ENCODE results near the gene SYNDIG1L. TPM values are rescaled to one million over a fixed set of nuclear protein-coding genes. Genes with fewer than 3 reads are reported as not detected.

Gene SYNDIG1L
- total and polyA plus RNA-seq, 2 of the 4 experiments (the other 2 are of a cell fraction), result not detected

DNA sequence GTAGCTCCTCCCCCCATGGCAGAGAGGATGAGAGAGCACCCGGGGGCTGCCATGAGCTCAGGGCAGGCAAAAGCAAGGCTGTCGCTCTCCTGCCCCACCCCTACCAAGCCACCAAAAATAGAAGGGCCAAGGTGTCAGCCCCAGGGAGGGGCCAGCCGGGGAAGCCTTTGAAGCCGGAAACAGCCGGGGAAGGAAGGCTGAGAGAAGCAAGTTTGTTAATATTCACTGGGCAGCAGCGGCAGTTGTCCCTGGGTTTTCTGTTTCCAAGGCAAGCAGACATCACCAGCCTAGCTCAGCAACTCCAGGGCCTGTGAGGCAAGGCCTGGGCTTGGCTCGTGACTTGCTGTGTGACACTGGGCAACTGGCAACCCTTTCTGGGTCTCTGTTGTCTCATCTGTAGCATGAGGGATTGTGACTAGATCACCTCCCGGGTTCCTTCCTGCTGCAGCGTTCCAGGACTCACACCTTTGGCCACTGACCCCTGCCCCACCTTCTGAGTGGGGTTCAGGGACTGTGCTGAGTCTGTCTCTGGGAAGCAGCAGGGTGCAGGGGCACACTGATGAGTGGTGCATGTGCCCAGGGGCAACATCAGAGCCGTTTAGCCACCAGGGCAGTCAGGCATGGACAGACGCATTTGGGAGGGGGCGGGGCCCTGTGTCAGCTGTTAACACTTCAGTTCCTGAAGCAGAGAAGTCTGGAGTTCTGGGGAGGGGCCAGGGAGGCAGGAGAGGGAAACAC lies 24.3 kb downstream of the SYNDIG1L start:
- H3K9me3 ChIP-seq (ENCODE audit: control insufficient read depth, insufficient read depth, low read length), result no peaks in the 10 kb centered on the region
- ChIA-PET CTCF (interaction anchor here (0.5 kb wide), 2 partner anchors 32 to 48 kb away, joined by 3 read pairs; no protein-coding TSS in a partner anchor), POLR2A (ENCODE audit: unreplicated experiment) (interaction anchor here (0.7 kb wide), 1 partner anchor 13 kb away, joined by 3 read pairs; no protein-coding TSS in a partner anchor)
- no peak overlapping the region for H2AK9ac ChIP-seq (replicated peaks; ENCODE audit: low read depth, low read length, poor library complexity)
- no peak overlapping the region for H2BK15ac ChIP-seq (ENCODE audit: low read depth, low read length)
- H3K4me2 ChIP-seq (ENCODE audit: low read depth, low read length), result peak overlapping the region; percentile 6; the same call in 1 of the 2 replicates
- H3K4ac ChIP-seq (ENCODE audit: low read depth, low read length), result no peak overlapping the region
- H2AK5ac ChIP-seq (ENCODE audit: low read depth, low read length), result no peak overlapping the region
- DNase-seq (no peak), ATAC-seq (ENCODE audit: low read depth) (no peak; the same call in 1 of the 2 replicates)
- no peak overlapping the region for H3K23ac ChIP-seq (ENCODE audit: low read depth, low read length)
- H4K20me1 ChIP-seq (ENCODE audit: insufficient read depth, low read length), result no peaks in the 10 kb centered on the region
- no peak overlapping the region for H3K4me3 ChIP-seq (ENCODE audit: insufficient read depth, low read depth, low read length)
- no peak overlapping the region for H4K5ac ChIP-seq (ENCODE audit: low read depth, low read length)
- no peaks in the 10 kb centered on the region for H3K9me1 ChIP-seq (ENCODE audit: insufficient read depth, low read length)
- H3K36me3 ChIP-seq (ENCODE audit: control insufficient read depth, insufficient read depth, low read length), result no peaks in the 10 kb centered on the region
- H2AFZ ChIP-seq (replicated peaks; ENCODE audit: low read length, poor library complexity), result peak overlapping the region; percentile 76
- no peak overlapping the region for H4K91ac ChIP-seq (ENCODE audit: insufficient read depth, low read depth, low read length)
- WGBS, 2 experiments (ENCODE audit: extremely low coverage in 2 of 2, insufficient read length in 1 of 2), result 3% methylated on average over 3 of the region's 12 CpGs; no CpG with 5 or more reads in 1 of the 2 experiments
- no peak overlapping the region for H2BK120ac ChIP-seq (ENCODE audit: low read depth, low read length)
- H2BK5ac ChIP-seq (ENCODE audit: low read depth, low read length, poor library complexity, severe bottlenecking), result no peak overlapping the region
- no peak overlapping the region for H2BK20ac ChIP-seq (ENCODE audit: low read depth, low read length)
- in situ Hi-C loops (cut with MboI; ENCODE audit: low sequenced_read_pairs), result no loop called here
- H3K14ac ChIP-seq (replicated peaks; ENCODE audit: low read depth, low read length), result no peak overlapping the region
- intact Hi-C loops (cut with micrococcal nuclease), result no loop called here
- H3K18ac ChIP-seq (ENCODE audit: low read depth, low read length), result no peak overlapping the region
- no peaks in the 10 kb centered on the region for H3K79me1 ChIP-seq (ENCODE audit: low read depth in 1 of 2, low read length in 2 of 2)
- no peak overlapping the region for H4K8ac ChIP-seq (ENCODE audit: low read depth in 2 of 2, low read length in 2 of 2)
- no peak overlapping the region for H3K9ac ChIP-seq (ENCODE audit: low read depth, low read length)
- no peak overlapping the region for H3K27ac ChIP-seq (ENCODE audit: insufficient read depth, low read length)
- peaks cover 4% of the 10 kb centered on the region for H3K4me1 ChIP-seq (ENCODE audit: control insufficient read depth, insufficient read depth, low read length)
- peaks cover 74% of the 10 kb centered on the region for H3K27me3 ChIP-seq (ENCODE audit: control insufficient read depth, insufficient read depth, low read length)
- no TSS peak for BruUV-seq (replicated peaks)
- H3K56ac ChIP-seq (ENCODE audit: extremely low read depth, insufficient read depth, low read length), result no peak overlapping the region
- dilution Hi-C loops (cut with HindIII; ENCODE audit: low sequenced_read_pairs, unreplicated experiment), result no loop called here
- TF ChIP-seq MXI1 (IDR thresholded peaks at IDR 0.05; ENCODE audit: borderline replicate concordance, low read depth, low read length) (no peak), RFX5 (IDR thresholded peaks at IDR 0.05; ENCODE audit: low read depth, low read length) (no peak), CEBPB (IDR thresholded peaks at IDR 0.05; ENCODE audit: low read depth, low read length) (no peak), RCOR1 (IDR thresholded peaks at IDR 0.05; ENCODE audit: insufficient replicate concordance, low read length) (no peak), MAFK (IDR thresholded peaks at IDR 0.05; ENCODE audit: low read depth, low read length) (no peak), CHD1 (IDR thresholded peaks at IDR 0.05; ENCODE audit: low read depth, low read length) (no peak), BHLHE40 (IDR thresholded peaks at IDR 0.05; ENCODE audit: low read depth, low read length) (no peak), FOS (IDR thresholded peaks at IDR 0.05; ENCODE audit: low read depth, low read length) (no peak), MAZ (IDR thresholded peaks at IDR 0.05; ENCODE audit: borderline replicate concordance, low read depth, low read length) (no peak), POLR2A (IDR thresholded peaks at IDR 0.05; ENCODE audit: low read depth, low read length) (no peak), NFE2L2 (IDR thresholded peaks at IDR 0.05; ENCODE audit: low read depth, low read length) (no peak), SMC3 (IDR thresholded peaks at IDR 0.05; ENCODE audit: low read depth, low read length) (no peak)
- TF ChIP-seq, protein P1, sequence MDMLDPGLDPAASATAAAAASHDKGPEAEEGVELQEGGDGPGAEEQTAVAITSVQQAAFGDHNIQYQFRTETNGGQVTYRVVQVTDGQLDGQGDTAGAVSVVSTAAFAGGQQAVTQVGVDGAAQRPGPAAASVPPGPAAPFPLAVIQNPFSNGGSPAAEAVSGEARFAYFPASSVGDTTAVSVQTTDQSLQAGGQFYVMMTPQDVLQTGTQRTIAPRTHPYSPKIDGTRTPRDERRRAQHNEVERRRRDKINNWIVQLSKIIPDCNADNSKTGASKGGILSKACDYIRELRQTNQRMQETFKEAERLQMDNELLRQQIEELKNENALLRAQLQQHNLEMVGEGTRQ (IDR thresholded peaks at IDR 0.05; ENCODE audit: low read depth, low read length), result no peak
- TF ChIP-seq, protein P2, sequence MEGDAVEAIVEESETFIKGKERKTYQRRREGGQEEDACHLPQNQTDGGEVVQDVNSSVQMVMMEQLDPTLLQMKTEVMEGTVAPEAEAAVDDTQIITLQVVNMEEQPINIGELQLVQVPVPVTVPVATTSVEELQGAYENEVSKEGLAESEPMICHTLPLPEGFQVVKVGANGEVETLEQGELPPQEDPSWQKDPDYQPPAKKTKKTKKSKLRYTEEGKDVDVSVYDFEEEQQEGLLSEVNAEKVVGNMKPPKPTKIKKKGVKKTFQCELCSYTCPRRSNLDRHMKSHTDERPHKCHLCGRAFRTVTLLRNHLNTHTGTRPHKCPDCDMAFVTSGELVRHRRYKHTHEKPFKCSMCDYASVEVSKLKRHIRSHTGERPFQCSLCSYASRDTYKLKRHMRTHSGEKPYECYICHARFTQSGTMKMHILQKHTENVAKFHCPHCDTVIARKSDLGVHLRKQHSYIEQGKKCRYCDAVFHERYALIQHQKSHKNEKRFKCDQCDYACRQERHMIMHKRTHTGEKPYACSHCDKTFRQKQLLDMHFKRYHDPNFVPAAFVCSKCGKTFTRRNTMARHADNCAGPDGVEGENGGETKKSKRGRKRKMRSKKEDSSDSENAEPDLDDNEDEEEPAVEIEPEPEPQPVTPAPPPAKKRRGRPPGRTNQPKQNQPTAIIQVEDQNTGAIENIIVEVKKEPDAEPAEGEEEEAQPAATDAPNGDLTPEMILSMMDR (conservative IDR thresholded peaks at IDR 0.05; ENCODE audit: low read depth, low read length), result no peak
- TF ChIP-seq, protein P3, sequence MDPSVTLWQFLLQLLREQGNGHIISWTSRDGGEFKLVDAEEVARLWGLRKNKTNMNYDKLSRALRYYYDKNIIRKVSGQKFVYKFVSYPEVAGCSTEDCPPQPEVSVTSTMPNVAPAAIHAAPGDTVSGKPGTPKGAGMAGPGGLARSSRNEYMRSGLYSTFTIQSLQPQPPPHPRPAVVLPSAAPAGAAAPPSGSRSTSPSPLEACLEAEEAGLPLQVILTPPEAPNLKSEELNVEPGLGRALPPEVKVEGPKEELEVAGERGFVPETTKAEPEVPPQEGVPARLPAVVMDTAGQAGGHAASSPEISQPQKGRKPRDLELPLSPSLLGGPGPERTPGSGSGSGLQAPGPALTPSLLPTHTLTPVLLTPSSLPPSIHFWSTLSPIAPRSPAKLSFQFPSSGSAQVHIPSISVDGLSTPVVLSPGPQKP (IDR thresholded peaks at IDR 0.05; ENCODE audit: borderline replicate concordance, low read depth, low read length), result no peak
